Left lung (tissue), 8 donors: ENCODE data around the gene CDY2A. TPM values are rescaled to one million over a fixed set of nuclear protein-coding genes. Genes with fewer than 3 reads are reported as not detected.

Source experiments
- polyA plus RNA-seq, 6 donors: library from polyadenylated mRNA; unstranded; fragments of 120-200 nt; gene quantifications; one replicate each; pipeline ENCODE4 v1.2.1, GENCODE V29; 2013; ENCODE audit not compliant: insufficient read length in 6 of 6
- total RNA-seq, 2 donors: library from RNA; stranded (reverse); fragmentation: NEBNext Ultra II Directional; extraction: Animal tissue kit (Norgen Biotek cat#: 25700); gene quantifications; one replicate each; pipeline ENCODE4 v1.2.1, GENCODE V29; 2021
- donor health status: DM: no; HTN: yes; CAD: no.
- donor health status: DM: no; HTN: no; CAD: no.

Gene CDY2A
- total and polyA plus RNA-seq, 8 donors, result not detected

Other genes starting within 250 kb of the CDY2A start
- not detected for gene CDY2B, start 145.6 kb upstream of the CDY2A start, total RNA-seq
- gene CDY2B, start 145.6 kb upstream of the CDY2A start, polyA plus RNA-seq, result not detected